ENCODE measurements around the gene CCDC74B.
"Not testable (repeated sequence)": the region's sequence is repeated elsewhere in the genome, so short reads cannot be mapped to it uniquely, and the experiment has no call there.

The CCDC74B gene

GRCh38 chr2:130185896-130186295 is 41.0 kb upstream of the CCDC74B start:
- no peaks in the 10 kb centered on the region for H3K9me3 ChIP-seq
- no peak overlapping the region for H3K4me3 ChIP-seq (ENCODE audit: low read depth, low read length)
- H3K4me1 ChIP-seq, result no peaks in the 10 kb centered on the region
- no peaks in the 10 kb centered on the region for H3K36me3 ChIP-seq
- no peak for DNase-seq
- no peak for TF ChIP-seq CTCF (IDR thresholded peaks at IDR 0.05; ENCODE audit: low read depth, low read length)
- H3K27me3 ChIP-seq, result no peaks in the 10 kb centered on the region

- Histone ChIP-seq H3K27me3 (no peaks in the 10 kb centered on the region), H3K4me3 (ENCODE audit: low read depth, low read length) (no peak overlapping the region), H3K36me3 (no peaks in the 10 kb centered on the region), H3K4me1 (no peaks in the 10 kb centered on the region), H3K9me3 (no peaks in the 10 kb centered on the region)
- no peak for TF ChIP-seq CTCF (IDR thresholded peaks at IDR 0.05; ENCODE audit: low read depth, low read length)
- DNase-seq, result no peak
These were observed 40.5 kb upstream of the CCDC74B start for GRCh38 chr2:130185436-130185835.

- Histone ChIP-seq H3K9me3 (no peaks in the 10 kb centered on the region), H3K4me3 (ENCODE audit: low read depth, low read length) (peak overlapping the region; percentile 61), H3K27me3 (no peaks in the 10 kb centered on the region), H3K36me3 (no peaks in the 10 kb centered on the region), H3K4me1 (no peaks in the 10 kb centered on the region)
- no peak for TF ChIP-seq CTCF (IDR thresholded peaks at IDR 0.05; ENCODE audit: low read depth, low read length)
- DNase-seq, result peak; percentile 74
These were observed 38.8 kb upstream of the CCDC74B start for GRCh38 chr2:130183512-130184373.

GRCh38 chr2:130182826-130183511 is 38.1 kb upstream of the CCDC74B start:
- not testable (repeated sequence) for H3K27me3 ChIP-seq, H3K9me3 ChIP-seq, DNase-seq, H3K36me3 ChIP-seq, H3K4me1 ChIP-seq
- peak overlapping the region; percentile 61 for H3K4me3 ChIP-seq (ENCODE audit: low read depth, low read length)

- not testable (repeated sequence) for H3K36me3 ChIP-seq, H3K4me1 ChIP-seq, H3K27me3 ChIP-seq, H3K9me3 ChIP-seq
- peak; percentile 37; the same call in 1 of the 2 replicates for TF ChIP-seq CTCF (IDR thresholded peaks at IDR 0.05; ENCODE audit: low read depth, low read length)
- H3K4me3 ChIP-seq (ENCODE audit: low read depth, low read length), result peak within 1 kb of the TSS; percentile 87
- peak; percentile 84 for DNase-seq
These were observed 37.2 kb upstream of the CCDC74B start, which contains the start of gene MZT2B for GRCh38 chr2:130181880-130182682. Gene MZT2B, plus strand, starts transcription at chr2:130182262. Its CDS starts 21 bp downstream, at chr2:130182283.

- no peak for TF ChIP-seq CTCF (IDR thresholded peaks at IDR 0.05; ENCODE audit: low read depth, low read length)
- no peaks in the 10 kb centered on the region for H3K27me3 ChIP-seq
- peak; percentile 92 for DNase-seq
- H3K4me1 ChIP-seq, result no peaks in the 10 kb centered on the region
- no peaks in the 10 kb centered on the region for H3K9me3 ChIP-seq
- H3K36me3 ChIP-seq, result no peaks in the 10 kb centered on the region
- peak within 1 kb of the TSS; percentile 87 for H3K4me3 ChIP-seq (ENCODE audit: low read depth, low read length)
These were observed 36.5 kb upstream of the CCDC74B start, which contains the start of gene SMPD4 for GRCh38 chr2:130181325-130181879. Gene SMPD4, minus strand, starts transcription at chr2:130181602. Its CDS starts 5,010 bp downstream, at chr2:130176592.

GRCh38 chr2:130180404-130181324 is 35.8 kb upstream of the CCDC74B start:
- DNase-seq, H3K36me3 ChIP-seq: not testable (repeated sequence)
- peak overlapping the region; percentile 87 for H3K4me3 ChIP-seq (ENCODE audit: low read depth, low read length)

GRCh38 chr2:130174866-130175265 is 30.0 kb upstream of the CCDC74B start:
- not testable (repeated sequence) for H3K9me3 ChIP-seq; H3K27me3 ChIP-seq; H3K4me1 ChIP-seq; H3K36me3 ChIP-seq; H3K4me3 ChIP-seq (ENCODE audit: low read depth, low read length); DNase-seq

More at GRCh38 chr2:130180404-130181324, 35.8 kb upstream of the CCDC74B start:
- H3K27me3 ChIP-seq, H3K9me3 ChIP-seq, H3K4me1 ChIP-seq: not testable (repeated sequence)

Data from BE2C (cell line).